D721Med (cell line): ENCODE data around the gene FILIP1L.

ENCODE experiments used
- DNase-seq: peaks from one replicate; pipeline ENCODE4 v3.0.0; 2011; ENCODE audit warnings: low spot score; ENCODE audit not compliant: insufficient read length
- FAIRE-seq: peaks from 2 replicates; lab custom pipeline; 2011; peaks lifted over from hg19 to GRCh38; lab: Jason Lieb, UNC
- CTCF ChIP-seq: IDR thresholded peaks from 2 replicates; pipeline ENCODE4 v1.5.1; 2012; ENCODE audit warnings: mild to moderate bottlenecking, control low read depth; ENCODE audit not compliant: insufficient read depth; ENCODE audit errors: missing control alignments

FILIP1L gene

GRCh38 chr3:99870712-99871111, 243.6 kb downstream of the FILIP1L start:
- no peak for TF ChIP-seq CTCF
- DNase-seq (no peak), FAIRE-seq (no peak)

GRCh38 chr3:99869621-99870020, 244.7 kb downstream of the FILIP1L start:
- DNase-seq: no peak
- no peak for FAIRE-seq
- no peak for TF ChIP-seq CTCF

- no peak for TF ChIP-seq CTCF
- no peak for DNase-seq
- FAIRE-seq: no peak
These were observed 246.0 kb downstream of the FILIP1L start for GRCh38 chr3:99868311-99868646.

GRCh38 chr3:99867594-99868310, 246.5 kb downstream of the FILIP1L start:
- TF ChIP-seq CTCF: no peak
- no peak for FAIRE-seq
- no peak for DNase-seq

- no peak for DNase-seq
- TF ChIP-seq CTCF: no peak
- no peak for FAIRE-seq
These were observed 248.0 kb downstream of the FILIP1L start for GRCh38 chr3:99866261-99866761.

GRCh38 chr3:99865321-99865720, 249.0 kb downstream of the FILIP1L start:
- DNase-seq (no peak), FAIRE-seq (no peak)
- TF ChIP-seq CTCF: no peak

- no peak for TF ChIP-seq CTCF
- DNase-seq (no peak), FAIRE-seq (no peak)
These were observed 250.0 kb downstream of the FILIP1L start for GRCh38 chr3:99864289-99864688.
